DND-41 (cell line): ENCODE data around the gene PSMC1.

Experiments used
- CTCF ChIP-seq: IDR thresholded peaks from 2 replicates; pipeline ENCODE4 v1.5.1; 2012; ENCODE audit warnings: borderline replicate concordance, low read length, moderate library complexity, mild to moderate bottlenecking; ENCODE audit not compliant: poor library complexity, severe bottlenecking; ENCODE audit errors: extremely low read depth
- EZH2 ChIP-seq: IDR thresholded peaks from 3 replicates; pipeline ENCODE4 v1.6.1; 2012; ENCODE audit warnings: borderline replicate concordance, low read depth, mild to moderate bottlenecking, moderate library complexity, low read length, inconsistent platforms; ENCODE audit not compliant: severe bottlenecking

GRCh38 chr14:90287791-90288190, 31.4 kb downstream of the PSMC1 start:
- TF ChIP-seq CTCF (no peak), EZH2 (no peak)
